ENCODE results near the gene JMJD6.

DNA sequence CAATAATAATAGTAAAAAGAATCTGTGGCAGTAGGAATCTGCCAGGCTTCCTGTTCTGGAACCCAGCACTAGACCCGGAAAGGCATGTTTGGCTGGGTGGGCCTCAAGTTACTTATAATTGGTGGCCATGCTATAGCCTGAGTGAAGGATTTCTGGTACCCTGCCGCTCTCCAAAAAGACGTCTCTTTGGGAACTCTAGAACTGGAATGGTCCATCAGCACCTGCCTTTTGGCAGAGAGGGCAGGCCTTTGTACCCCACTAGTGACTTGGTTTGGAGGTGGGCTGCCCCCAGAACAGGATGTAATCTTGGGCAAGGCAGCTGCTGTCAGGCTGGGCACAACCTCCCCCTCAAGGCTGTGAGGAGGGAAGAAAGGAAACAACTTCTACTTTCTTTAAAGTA lies 53.5 kb downstream of the JMJD6 start:
- TF ChIP-seq POLR2A (IDR thresholded peaks at IDR 0.05; ENCODE audit: control extremely low read depth in 1 of 2, low read depth in 2 of 2, low read length in 2 of 2) (no peak), KDM1A (IDR thresholded peaks at IDR 0.05; ENCODE audit: borderline replicate concordance, low read length) (no peak), SP2 (IDR thresholded peaks at IDR 0.05; ENCODE audit: low read length) (no peak), YY1 (IDR thresholded peaks at IDR 0.05; ENCODE audit: low read depth, low read length) (no peak), JUN (IDR thresholded peaks at IDR 0.05; ENCODE audit: low read depth, low read length) (no peak), CREB1 (IDR thresholded peaks at IDR 0.05) (no peak), PHF8 (conservative IDR thresholded peaks at IDR 0.05; ENCODE audit: low read depth, low read length) (no peak), TAF1 (IDR thresholded peaks at IDR 0.05; ENCODE audit: low read depth, low read length) (no peak)
- TF ChIP-seq, protein P1, sequence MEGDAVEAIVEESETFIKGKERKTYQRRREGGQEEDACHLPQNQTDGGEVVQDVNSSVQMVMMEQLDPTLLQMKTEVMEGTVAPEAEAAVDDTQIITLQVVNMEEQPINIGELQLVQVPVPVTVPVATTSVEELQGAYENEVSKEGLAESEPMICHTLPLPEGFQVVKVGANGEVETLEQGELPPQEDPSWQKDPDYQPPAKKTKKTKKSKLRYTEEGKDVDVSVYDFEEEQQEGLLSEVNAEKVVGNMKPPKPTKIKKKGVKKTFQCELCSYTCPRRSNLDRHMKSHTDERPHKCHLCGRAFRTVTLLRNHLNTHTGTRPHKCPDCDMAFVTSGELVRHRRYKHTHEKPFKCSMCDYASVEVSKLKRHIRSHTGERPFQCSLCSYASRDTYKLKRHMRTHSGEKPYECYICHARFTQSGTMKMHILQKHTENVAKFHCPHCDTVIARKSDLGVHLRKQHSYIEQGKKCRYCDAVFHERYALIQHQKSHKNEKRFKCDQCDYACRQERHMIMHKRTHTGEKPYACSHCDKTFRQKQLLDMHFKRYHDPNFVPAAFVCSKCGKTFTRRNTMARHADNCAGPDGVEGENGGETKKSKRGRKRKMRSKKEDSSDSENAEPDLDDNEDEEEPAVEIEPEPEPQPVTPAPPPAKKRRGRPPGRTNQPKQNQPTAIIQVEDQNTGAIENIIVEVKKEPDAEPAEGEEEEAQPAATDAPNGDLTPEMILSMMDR (IDR thresholded peaks at IDR 0.05; ENCODE audit: control extremely low read depth in 1 of 3, insufficient read depth in 1 of 3, low read depth in 1 of 3, low read length in 3 of 3): no peak

Data from H1 (cell line).